HG03354 (cell line): Measurements from ENCODE around the gene CLSTN2.

Source experiments
- ATAC-seq: cut with Tn5 transposase; IDR thresholded peaks from one replicate; pipeline ENCODE4 v1.9.1; 2021; ENCODE audit warnings: mild to moderate bottlenecking; ENCODE audit not compliant: unreplicated experiment, poor library complexity, severe bottlenecking

Gene CLSTN2

GRCh38 chr3:140574375-140574774 is 639.4 kb downstream of the CLSTN2 start:
- no peak for ATAC-seq

- no peak for ATAC-seq
These were observed 641.5 kb downstream of the CLSTN2 start for GRCh38 chr3:140576449-140576848.

GRCh38 chr3:140577911-140578310 is 642.9 kb downstream of the CLSTN2 start:
- ATAC-seq = no peak

- ATAC-seq = no peak
These were observed 644.3 kb downstream of the CLSTN2 start for GRCh38 chr3:140579260-140579659.

- ATAC-seq = no peak
These were observed 645.8 kb downstream of the CLSTN2 start for GRCh38 chr3:140580746-140581145.

- no peak for ATAC-seq
These were observed 649.6 kb downstream of the CLSTN2 start for GRCh38 chr3:140584549-140584948.

GRCh38 chr3:140585828-140586227 is 650.8 kb downstream of the CLSTN2 start:
- no peak for ATAC-seq

GRCh38 chr3:140586311-140586710 is 651.3 kb downstream of the CLSTN2 start:
- no peak for ATAC-seq

- ATAC-seq = no peak
These were observed 653.6 kb downstream of the CLSTN2 start for GRCh38 chr3:140588558-140588957.

GRCh38 chr3:140593766-140594165 is 658.8 kb downstream of the CLSTN2 start:
- ATAC-seq = no peak

- no peak for ATAC-seq
These were observed 660.3 kb downstream of the CLSTN2 start for GRCh38 chr3:140595295-140595694.

GRCh38 chr3:140597364-140597763 is 662.4 kb downstream of the CLSTN2 start:
- no peak for ATAC-seq

GRCh38 chr3:140597792-140598191 is 662.8 kb downstream of the CLSTN2 start:
- ATAC-seq = no peak

- ATAC-seq = no peak
These were observed 664.0 kb downstream of the CLSTN2 start for GRCh38 chr3:140599009-140599408.

GRCh38 chr3:140599496-140599895 is 664.5 kb downstream of the CLSTN2 start:
- ATAC-seq = no peak

GRCh38 chr3:140601881-140602280 is 666.9 kb downstream of the CLSTN2 start:
- ATAC-seq = no peak

- ATAC-seq = no peak
These were observed 667.8 kb downstream of the CLSTN2 start for GRCh38 chr3:140602781-140603180.

- ATAC-seq = no peak
These were observed 668.8 kb downstream of the CLSTN2 start for GRCh38 chr3:140603766-140604165.

GRCh38 chr3:140610544-140610943 is 675.6 kb downstream of the CLSTN2 start:
- ATAC-seq = no peak

- ATAC-seq = no peak
These were observed 679.0 kb downstream of the CLSTN2 start for GRCh38 chr3:140614001-140614400.

- no peak for ATAC-seq
These were observed 682.1 kb downstream of the CLSTN2 start for GRCh38 chr3:140617135-140617534.

GRCh38 chr3:140626856-140627255 is 691.9 kb downstream of the CLSTN2 start:
- ATAC-seq = no peak
